NCI-H2107 treated with DMSO at 0.1 percent for 48 hours (cell line): ENCODE data around the gene ANXA6.
"Not testable (repeated sequence)": the region's sequence is repeated elsewhere in the genome, so short reads cannot be mapped to it uniquely, and the experiment has no call there.

Experiments
- DNase-seq: peaks from one replicate; lab custom pipeline; 2025; ENCODE audit not compliant: unreplicated experiment; lab: John Stamatoyannopoulos, UW

Gene ANXA6

DNA sequence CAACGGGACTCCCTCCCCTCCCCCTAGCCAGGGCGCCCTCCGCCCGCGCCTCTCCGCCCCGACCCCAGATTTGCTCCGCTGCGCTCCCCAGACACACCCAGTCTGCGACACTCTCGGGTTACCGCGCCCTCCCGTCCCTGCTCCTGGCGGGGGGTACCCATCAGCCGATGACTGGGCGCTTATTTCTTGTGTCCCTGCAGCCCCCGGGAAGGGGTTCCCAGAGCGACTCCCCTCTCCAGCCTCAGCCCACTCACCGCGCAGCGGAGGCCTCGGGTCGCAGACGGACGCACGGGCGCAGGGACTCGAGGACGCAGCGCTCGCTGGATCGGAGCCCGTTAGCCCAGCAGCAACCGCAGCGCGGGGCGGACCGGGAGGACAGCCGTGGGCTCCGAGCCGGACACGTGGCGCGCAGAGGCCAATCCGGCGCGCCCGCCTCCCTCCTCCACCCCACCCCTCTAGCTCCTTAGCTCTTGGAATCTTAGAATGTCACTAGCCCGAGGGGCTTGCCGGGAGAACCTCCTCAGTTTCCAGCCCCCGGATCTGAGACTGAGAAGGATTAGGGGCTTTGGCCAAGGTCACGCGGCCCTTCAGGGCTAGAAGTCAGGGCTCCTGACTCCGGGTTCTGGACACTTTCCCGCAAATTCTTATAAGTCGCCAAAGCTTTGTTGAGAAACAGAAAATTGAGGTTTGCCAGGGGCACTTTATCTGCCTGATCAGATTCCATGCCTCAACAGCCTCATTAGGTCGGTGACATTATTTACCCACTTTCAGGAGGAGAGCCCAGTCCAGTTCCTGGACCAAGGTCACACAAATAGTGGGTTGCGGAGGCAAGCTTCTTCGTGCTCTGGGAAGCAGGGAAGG lies at the start of gene ANXA6:
ANXA6 (minus strand) TSS at position 354 of the 861 bp plus-strand sequence. CDS start 9,878 bp downstream, outside the sequence.
- no peak for DNase-seq

- DNase-seq = no peak
These were observed 47.8 kb upstream of the ANXA6 start for GRCh38 chr5:151205411-151205810.

- DNase-seq = no peak
These were observed 46.5 kb upstream of the ANXA6 start for GRCh38 chr5:151204051-151204450.

DNA sequence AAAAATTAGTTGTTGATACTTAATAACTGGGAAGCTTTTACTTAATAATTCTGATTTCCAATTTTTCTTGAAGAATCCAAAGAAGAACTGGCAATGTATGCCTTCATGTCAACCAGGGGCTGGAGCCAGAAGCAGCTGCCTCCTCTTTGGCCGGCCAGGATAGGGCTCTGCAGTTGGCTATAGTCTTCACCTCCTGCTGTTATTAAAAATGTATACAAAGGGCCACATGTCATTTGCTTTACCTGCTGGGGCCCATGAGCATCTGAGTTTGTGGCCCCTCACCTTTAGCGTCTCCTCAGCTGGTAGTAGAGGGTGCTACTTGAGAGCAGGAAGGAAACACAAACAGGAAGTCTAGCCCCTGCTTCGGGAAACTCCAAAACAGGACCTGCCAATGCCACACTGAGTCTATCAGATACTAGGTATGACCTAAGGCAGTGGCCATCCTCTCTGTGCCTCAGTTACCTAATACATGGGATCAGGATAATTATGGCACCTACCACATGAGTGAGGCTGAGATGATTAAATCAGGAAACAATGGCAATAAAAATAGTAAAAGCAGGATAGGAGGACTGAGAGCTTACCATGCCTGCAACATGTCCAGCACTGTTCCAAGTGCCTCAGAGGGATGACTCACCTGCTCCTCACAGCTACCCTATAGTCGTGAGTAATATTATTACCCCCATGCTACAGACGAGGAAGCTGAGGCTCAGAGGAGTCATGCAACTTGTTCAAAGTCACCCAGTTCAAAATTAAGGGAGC lies 45.0 kb upstream of the ANXA6 start:
- no peak for DNase-seq

GRCh38 chr5:151200913-151201595 lies 43.5 kb upstream of the ANXA6 start:
- DNase-seq = no peak

DNA sequence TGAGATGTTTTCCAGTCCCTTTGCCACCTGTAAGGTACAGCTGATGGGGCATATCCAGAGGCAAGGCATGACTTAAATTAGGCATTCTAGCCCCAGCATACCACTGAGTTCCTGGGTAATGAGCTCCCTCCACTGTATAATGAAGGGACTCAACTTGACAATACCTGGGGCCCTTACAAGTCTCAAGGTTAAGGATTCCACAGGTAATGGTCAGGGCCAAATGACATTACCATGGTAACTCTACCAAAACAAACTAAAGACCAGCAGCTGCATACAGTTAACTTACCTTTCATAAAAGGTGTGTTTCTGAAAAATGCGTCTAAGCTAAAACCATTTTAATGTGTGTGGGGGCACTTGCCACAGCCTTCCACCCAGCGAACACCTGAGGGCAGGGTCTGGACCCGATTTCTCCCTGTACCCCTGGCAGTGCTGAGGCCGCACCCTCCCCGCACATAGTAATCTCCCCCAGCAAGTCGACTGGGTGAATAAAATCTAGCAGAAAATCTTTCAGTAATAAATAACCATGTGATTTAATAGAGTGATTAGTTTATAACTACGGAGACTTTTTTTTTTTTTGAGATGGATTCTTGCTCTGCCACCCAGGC lies 42.1 kb upstream of the ANXA6 start:
- DNase-seq = no peak

DNA sequence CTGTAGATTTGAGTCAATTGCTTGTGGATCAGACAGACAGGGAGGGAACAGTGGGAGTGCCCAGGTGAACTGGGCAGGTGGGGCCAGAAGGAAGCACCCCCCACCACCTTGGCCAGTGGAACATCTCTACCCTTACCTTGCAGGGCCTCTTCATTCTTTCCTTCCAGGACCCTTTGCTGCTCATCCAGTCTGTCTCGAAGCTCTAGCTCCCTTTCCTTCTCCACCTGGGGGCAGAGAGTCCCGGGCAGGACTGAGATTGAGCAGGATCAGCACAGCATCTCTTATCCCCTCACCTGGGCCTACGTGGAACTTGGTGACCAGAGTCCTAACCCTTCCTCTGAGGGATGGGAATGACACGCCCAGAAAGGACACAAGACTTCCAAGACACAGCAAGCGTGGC lies 41.3 kb upstream of the ANXA6 start:
- DNase-seq = no peak

DNA sequence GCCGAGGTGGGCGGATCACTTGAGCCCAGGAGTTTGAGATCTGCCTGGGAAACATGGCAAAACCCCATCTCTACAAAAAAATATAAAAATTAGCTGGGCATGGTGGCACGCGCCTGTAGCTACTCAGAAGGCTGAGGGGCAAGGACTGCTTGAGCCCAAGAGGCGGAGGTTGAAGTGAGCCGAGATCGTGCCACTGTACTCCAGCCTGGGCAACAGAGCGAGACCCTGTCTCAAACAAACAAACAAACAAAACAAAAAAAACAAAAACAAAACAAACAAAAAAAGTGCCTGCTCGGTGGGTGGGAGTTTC lies 39.7 kb upstream of the ANXA6 start:
- not testable (repeated sequence) for DNase-seq

GRCh38 chr5:151196556-151197290 lies 39.1 kb upstream of the ANXA6 start:
- DNase-seq = no peak

GRCh38 chr5:151195622-151196021 lies 38.0 kb upstream of the ANXA6 start:
- no peak for DNase-seq

- no peak for DNase-seq
These were observed 35.0 kb upstream of the ANXA6 start for GRCh38 chr5:151192626-151193025.

- DNase-seq = no peak
These were observed 34.1 kb upstream of the ANXA6 start for GRCh38 chr5:151191661-151192060.

- DNase-seq = no peak
These were observed 31.6 kb upstream of the ANXA6 start for GRCh38 chr5:151189151-151189550.

- no peak for DNase-seq
These were observed 29.0 kb upstream of the ANXA6 start for GRCh38 chr5:151186538-151186937.

DNA sequence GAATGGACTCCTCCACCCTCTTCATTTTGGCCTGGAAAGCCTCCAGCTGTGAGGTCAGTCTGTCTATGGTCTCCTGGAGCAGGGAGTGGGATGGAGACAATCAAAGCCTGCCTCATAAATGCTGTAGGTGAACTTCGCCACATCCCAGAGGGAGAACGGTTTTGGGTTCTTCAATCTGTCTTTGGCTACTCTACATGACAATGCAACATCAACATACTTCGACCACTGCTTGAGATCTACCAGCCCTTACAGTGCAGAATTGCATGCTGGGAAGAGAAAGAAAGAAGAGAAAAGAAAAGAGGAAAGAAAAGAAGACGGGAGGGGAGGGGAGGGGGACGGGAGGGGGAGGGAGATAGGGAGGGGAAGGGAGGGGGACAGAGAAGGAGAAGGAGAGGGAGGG lies 28.5 kb upstream of the ANXA6 start:
- DNase-seq = no peak

DNA sequence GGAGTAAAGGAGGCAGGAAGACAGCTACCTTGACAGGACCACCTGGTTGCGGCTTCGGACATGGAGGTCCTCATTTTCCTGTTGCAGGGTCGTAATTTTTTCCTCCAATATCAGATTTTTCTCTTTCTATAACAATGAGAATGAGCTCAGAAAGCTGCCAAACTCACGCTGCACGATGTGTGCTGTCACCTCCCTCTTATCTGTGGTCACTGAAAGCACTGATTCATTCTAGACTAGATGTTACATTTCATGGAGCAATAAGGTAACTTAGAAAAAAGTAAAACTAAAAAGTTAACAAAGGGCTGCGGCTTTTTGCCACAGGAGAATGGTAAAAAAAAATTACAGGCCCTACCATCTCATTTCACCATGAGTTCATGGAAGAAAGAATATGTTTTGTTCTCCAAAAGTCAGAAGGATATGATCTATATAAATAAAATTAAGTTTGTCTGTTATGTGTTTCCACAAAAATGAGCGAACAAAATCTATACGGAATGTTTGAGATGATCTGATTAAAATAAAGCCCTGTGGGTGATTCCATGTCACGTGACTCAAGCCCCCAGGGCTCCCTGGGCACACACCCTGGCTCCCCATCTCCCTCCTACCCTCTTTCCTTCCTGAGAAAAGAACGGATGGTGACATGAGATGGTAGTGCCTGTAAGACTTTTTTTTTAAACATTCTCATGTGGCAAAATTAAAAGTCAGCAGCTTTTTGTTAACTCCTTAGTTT lies 26.9 kb upstream of the ANXA6 start:
- no peak for DNase-seq

DNA sequence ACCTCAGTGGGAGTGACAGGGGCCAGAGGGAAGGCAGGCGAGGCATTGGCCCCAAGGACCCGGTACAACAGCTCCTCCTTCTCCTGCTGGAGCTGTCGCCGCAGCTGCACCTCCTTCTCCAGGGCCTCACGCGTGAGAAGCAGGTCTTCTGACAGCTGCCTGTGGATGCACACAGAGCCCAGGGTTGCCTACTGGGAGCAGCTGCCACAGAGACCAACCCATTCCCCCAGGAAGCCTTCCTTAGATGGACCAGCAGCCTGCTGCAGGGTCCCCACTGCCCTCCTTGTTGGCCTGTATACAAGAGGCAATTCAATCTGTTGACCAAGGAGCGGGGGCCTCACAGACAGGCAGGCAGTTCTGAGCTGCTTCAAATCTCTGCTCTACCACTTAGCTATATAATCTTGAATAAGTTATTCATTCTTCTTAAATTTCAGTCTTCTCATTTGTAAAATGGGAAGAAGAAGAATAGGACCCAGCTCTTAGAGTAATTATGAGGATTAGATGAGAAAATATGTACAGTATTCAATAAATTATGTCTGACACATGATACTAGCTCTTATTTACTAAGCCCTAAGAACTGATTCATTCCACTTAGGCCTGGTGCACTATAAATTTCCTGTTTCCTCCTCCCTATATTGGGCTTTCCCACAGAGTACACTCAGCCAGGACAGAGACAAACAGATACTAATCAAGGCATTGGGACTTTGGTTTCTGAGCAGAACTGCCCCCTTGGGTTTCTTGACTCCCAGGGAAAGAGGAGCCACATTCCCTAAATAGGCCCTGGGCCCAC lies 26.1 kb upstream of the ANXA6 start:
- DNase-seq = no peak

- no peak for DNase-seq
These were observed 25.4 kb upstream of the ANXA6 start for GRCh38 chr5:151182976-151183375.

GRCh38 chr5:151182524-151182900 lies 24.9 kb upstream of the ANXA6 start:
- no peak for DNase-seq
